Panc1 (cell line): Measurements from ENCODE around the gene CDIPT.

Source experiments
- POLR2AphosphoS5 ChIP-seq: IDR thresholded peaks from 2 replicates; pipeline ENCODE4 v1.6.1; 2012; ENCODE audit warnings: mild to moderate bottlenecking, low read depth, low read length, moderate library complexity
- SIN3A ChIP-seq: IDR thresholded peaks from 2 replicates; pipeline ENCODE4 v1.6.1; 2012; ENCODE audit warnings: low read depth, mild to moderate bottlenecking, low read length, moderate library complexity, borderline replicate concordance; ENCODE audit not compliant: insufficient read depth
- TCF7L2 ChIP-seq: IDR thresholded peaks from 2 replicates; pipeline ENCODE4 v1.6.1; 2011; ENCODE audit warnings: mild to moderate bottlenecking, low read depth, low read length, inconsistent platforms
- TF ChIP-seq, protein P1 (sequence below): fragments of 450-650 bp; IDR thresholded peaks from 2 replicates; pipeline ENCODE4 v1.5.1; 2017; ENCODE audit warnings: mild to moderate bottlenecking
- TF ChIP-seq, protein P2 (sequence below), 2 experiments: IDR thresholded peaks; 2 replicates each; pipeline ENCODE4 v1.6.1; 2011 to 2012; ENCODE audit warnings: low read depth in 2 of 2, control low read depth in 1 of 2, low read length in 1 of 2, mild to moderate bottlenecking in 1 of 2, moderate library complexity in 1 of 2; ENCODE audit not compliant: insufficient read depth in 1 of 2

DNA sequence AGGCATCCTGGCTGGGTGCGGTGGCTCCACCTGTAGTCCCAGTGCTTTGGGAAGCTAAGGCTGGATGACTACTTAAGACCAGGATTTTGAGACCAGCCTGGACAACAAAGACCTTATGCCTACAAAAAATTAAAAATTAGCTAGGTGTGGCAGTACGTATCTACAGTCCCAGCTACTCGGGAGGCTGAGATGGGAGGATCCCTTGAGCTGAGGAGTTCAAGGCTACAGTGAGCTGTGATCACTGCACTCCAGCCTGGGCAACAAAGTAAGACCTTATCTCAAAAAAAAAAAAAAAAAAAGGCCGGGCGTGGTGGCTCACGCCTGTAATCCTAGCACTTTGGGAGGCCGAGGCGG is 36.7 kb downstream of the CDIPT start:
- TF ChIP-seq, protein P1, sequence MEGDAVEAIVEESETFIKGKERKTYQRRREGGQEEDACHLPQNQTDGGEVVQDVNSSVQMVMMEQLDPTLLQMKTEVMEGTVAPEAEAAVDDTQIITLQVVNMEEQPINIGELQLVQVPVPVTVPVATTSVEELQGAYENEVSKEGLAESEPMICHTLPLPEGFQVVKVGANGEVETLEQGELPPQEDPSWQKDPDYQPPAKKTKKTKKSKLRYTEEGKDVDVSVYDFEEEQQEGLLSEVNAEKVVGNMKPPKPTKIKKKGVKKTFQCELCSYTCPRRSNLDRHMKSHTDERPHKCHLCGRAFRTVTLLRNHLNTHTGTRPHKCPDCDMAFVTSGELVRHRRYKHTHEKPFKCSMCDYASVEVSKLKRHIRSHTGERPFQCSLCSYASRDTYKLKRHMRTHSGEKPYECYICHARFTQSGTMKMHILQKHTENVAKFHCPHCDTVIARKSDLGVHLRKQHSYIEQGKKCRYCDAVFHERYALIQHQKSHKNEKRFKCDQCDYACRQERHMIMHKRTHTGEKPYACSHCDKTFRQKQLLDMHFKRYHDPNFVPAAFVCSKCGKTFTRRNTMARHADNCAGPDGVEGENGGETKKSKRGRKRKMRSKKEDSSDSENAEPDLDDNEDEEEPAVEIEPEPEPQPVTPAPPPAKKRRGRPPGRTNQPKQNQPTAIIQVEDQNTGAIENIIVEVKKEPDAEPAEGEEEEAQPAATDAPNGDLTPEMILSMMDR = no peak
- TF ChIP-seq TCF7L2 (no peak), POLR2AphosphoS5 (no peak), SIN3A (no peak)
- TF ChIP-seq, protein P2, sequence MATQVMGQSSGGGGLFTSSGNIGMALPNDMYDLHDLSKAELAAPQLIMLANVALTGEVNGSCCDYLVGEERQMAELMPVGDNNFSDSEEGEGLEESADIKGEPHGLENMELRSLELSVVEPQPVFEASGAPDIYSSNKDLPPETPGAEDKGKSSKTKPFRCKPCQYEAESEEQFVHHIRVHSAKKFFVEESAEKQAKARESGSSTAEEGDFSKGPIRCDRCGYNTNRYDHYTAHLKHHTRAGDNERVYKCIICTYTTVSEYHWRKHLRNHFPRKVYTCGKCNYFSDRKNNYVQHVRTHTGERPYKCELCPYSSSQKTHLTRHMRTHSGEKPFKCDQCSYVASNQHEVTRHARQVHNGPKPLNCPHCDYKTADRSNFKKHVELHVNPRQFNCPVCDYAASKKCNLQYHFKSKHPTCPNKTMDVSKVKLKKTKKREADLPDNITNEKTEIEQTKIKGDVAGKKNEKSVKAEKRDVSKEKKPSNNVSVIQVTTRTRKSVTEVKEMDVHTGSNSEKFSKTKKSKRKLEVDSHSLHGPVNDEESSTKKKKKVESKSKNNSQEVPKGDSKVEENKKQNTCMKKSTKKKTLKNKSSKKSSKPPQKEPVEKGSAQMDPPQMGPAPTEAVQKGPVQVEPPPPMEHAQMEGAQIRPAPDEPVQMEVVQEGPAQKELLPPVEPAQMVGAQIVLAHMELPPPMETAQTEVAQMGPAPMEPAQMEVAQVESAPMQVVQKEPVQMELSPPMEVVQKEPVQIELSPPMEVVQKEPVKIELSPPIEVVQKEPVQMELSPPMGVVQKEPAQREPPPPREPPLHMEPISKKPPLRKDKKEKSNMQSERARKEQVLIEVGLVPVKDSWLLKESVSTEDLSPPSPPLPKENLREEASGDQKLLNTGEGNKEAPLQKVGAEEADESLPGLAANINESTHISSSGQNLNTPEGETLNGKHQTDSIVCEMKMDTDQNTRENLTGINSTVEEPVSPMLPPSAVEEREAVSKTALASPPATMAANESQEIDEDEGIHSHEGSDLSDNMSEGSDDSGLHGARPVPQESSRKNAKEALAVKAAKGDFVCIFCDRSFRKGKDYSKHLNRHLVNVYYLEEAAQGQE (IDR thresholded peaks at IDR 0.05; ENCODE audit: insufficient read depth in 1 of 2, low read depth in 2 of 2, low read length in 1 of 2) = no peak
